Mucosa of rectum (tissue), 2 donors: ENCODE measurements around the gene FSTL3.

Source experiments
- H3K27ac ChIP-seq, 2 donors: one replicate each; pipeline ENCODE4 v1.7.0; 2013; ENCODE audit warnings: inconsistent platforms in 2 of 2, low read depth in 2 of 2, low read length in 2 of 2
- H3K27me3 ChIP-seq, 2 donors: one replicate each; pipeline ENCODE4 v1.7.0; 2013; ENCODE audit warnings: low read length in 2 of 2; ENCODE audit not compliant: control insufficient read depth in 2 of 2, insufficient read depth in 2 of 2
- H3K36me3 ChIP-seq, 2 donors: one replicate each; pipeline ENCODE4 v1.7.0; 2013; ENCODE audit warnings: low read length in 2 of 2; ENCODE audit not compliant: control insufficient read depth in 2 of 2, insufficient read depth in 2 of 2
- H3K4me1 ChIP-seq, 2 donors: one replicate each; pipeline ENCODE4 v1.7.0; 2013; ENCODE audit warnings: low read length in 2 of 2, mild to moderate bottlenecking in 1 of 2; ENCODE audit not compliant: control insufficient read depth in 2 of 2, insufficient read depth in 2 of 2
- H3K4me3 ChIP-seq, 2 donors: one replicate each; pipeline ENCODE4 v1.7.0; 2013; ENCODE audit warnings: low read length in 2 of 2
- H3K9ac ChIP-seq, 2 donors: one replicate each; pipeline ENCODE4 v1.7.0; 2013; ENCODE audit warnings: low read length in 2 of 2, low read depth in 1 of 2, mild to moderate bottlenecking in 1 of 2
- H3K9me3 ChIP-seq, 2 donors: one replicate each; pipeline ENCODE4 v1.7.0; 2013; ENCODE audit warnings: low read length in 2 of 2; ENCODE audit not compliant: control insufficient read depth in 2 of 2
- donor health status: healthy.
- donor health status: Normal muscosa, but diverticular disease.

FSTL3 gene

DNA sequence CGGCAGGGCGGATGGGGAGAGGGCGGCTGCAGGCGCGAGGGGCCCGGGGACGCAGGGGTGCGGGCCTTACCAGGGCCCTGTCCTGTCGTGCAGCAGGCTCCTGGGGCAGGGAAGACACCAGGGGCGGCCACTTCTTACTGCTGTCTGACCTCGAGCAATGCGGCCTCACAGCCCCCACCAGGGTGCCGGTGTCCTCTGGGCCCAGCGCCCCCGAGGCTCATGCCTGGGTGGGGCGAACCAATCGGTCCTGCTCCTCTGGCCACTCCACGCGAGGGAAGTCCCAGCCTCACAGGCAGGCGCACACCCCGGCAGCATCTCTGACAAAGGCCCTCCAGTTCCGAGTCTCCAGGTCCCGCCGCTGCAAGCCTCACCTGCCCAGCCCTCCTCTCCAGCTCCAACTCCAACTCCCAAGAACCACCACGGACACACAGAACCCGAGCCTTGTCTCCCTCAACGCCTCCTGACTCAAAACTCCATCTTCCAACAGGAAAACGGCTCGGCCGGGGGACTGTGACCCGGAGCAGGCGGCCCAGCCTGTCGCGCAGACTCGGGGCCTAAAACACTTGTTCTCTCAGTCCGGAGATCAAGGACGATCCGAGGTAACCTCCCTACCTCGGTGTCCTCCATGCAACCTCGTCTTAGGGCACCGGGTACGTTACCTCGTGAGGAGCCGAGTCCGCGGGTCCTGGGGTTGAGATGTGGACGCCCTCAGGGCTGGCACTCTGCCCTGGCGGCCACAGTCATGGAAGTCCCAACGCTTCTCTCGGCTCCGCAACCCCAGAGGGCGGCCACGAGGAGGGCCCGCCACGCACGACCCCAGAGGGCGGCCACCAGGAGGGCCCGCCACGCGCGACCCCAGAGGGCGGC is 30.0 kb upstream of the FSTL3 start:
- peaks cover 19 to 20% of the 10 kb centered on the region in 2 donors for H3K36me3 ChIP-seq
- no peaks in the 10 kb centered on the region for H3K27me3 ChIP-seq

GRCh38 chr19:646779-647565 is 29.2 kb upstream of the FSTL3 start:
- Histone ChIP-seq H3K9ac (no peak overlapping the region), H3K27me3 (no peaks in the 10 kb centered on the region)

More for the DNA sequence above, 30.0 kb upstream of the FSTL3 start:
- Histone ChIP-seq H3K9me3 (no peaks in the 10 kb centered on the region), H3K4me3 (no peak overlapping the region), H3K4me1 (no peaks in the 10 kb centered on the region), H3K9ac (no peak overlapping the region), H3K27ac (no peak overlapping the region)

DNA sequence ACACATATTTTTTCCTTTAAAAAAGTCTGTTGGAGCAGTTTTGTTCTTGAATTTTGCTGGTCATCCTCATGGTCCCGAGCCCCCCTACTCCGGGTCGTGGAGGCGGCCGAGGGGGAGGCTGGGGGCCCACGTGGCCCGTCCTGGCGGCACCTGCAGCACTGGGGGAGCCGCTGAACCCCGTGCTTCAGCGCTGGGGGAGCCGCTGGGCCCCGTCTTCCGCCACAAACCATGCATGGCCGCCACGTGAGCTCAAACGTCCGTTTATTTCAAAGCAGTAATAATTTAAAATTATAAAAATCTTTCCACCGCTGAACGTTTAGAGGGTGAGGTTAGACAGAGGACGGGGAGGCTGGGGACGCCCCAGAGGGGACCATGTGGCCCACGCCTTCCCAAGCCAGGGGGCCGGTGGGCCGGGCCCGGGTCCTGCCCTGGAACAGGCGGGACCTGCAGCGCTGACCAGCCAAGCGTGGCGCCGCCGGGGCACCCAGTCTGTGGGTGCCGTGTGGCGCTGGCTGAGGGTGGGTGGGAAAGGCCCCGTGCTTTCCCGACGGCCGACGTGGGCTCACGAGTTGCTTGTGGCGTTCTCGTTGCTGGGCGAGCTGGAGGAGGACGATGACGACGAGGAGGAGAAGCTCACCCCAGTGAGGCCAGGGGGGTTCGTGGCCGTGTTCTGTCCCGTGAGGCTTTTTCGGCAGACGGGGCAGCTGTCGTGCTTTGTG is 28.5 kb upstream of the FSTL3 start:
- H3K4me3 ChIP-seq, result no peak overlapping the region
- H3K36me3 ChIP-seq, result peaks cover 28 to 30% of the 10 kb centered on the region in 2 donors
- no peak overlapping the region for H3K27ac ChIP-seq
- no peaks in the 10 kb centered on the region for H3K27me3 ChIP-seq
- no peak overlapping the region for H3K9ac ChIP-seq
- H3K9me3 ChIP-seq, result no peaks in the 10 kb centered on the region
- H3K4me1 ChIP-seq, result no peaks in the 10 kb centered on the region

More at GRCh38 chr19:646779-647565, 29.2 kb upstream of the FSTL3 start:
- H3K4me1 ChIP-seq, result no peaks in the 10 kb centered on the region
- H3K36me3 ChIP-seq, result peaks cover 24 to 25% of the 10 kb centered on the region in 2 donors
- H3K9me3 ChIP-seq, result no peaks in the 10 kb centered on the region
- H3K27ac ChIP-seq, result no peak overlapping the region
- H3K4me3 ChIP-seq, result no peak overlapping the region

- H3K27me3 ChIP-seq, result no peaks in the 10 kb centered on the region
- H3K4me1 ChIP-seq, result no peaks in the 10 kb centered on the region
- H3K27ac ChIP-seq, result no peak overlapping the region
- no peak overlapping the region for H3K4me3 ChIP-seq
- H3K9me3 ChIP-seq, result no peaks in the 10 kb centered on the region
- peaks cover 30 to 31% of the 10 kb centered on the region in 2 donors for H3K36me3 ChIP-seq
- no peak overlapping the region for H3K9ac ChIP-seq
These were observed 27.9 kb upstream of the FSTL3 start for GRCh38 chr19:648305-648704.

GRCh38 chr19:648904-649801 is 27.0 kb upstream of the FSTL3 start:
- Histone ChIP-seq H3K36me3 (peaks cover 36% of the 10 kb centered on the region in 2 donors), H3K4me1 (no peaks in the 10 kb centered on the region), H3K27me3 (no peaks in the 10 kb centered on the region), H3K4me3 (no peak overlapping the region), H3K9me3 (no peaks in the 10 kb centered on the region), H3K27ac (no peak overlapping the region), H3K9ac (no peak overlapping the region)

GRCh38 chr19:650121-650520 is 26.1 kb upstream of the FSTL3 start:
- Histone ChIP-seq H3K27me3 (no peaks in the 10 kb centered on the region), H3K36me3 (peaks cover 36% of the 10 kb centered on the region in 2 donors), H3K9ac (no peak overlapping the region), H3K9me3 (no peaks in the 10 kb centered on the region), H3K27ac (no peak overlapping the region), H3K4me3 (no peak overlapping the region), H3K4me1 (no peaks in the 10 kb centered on the region)

DNA sequence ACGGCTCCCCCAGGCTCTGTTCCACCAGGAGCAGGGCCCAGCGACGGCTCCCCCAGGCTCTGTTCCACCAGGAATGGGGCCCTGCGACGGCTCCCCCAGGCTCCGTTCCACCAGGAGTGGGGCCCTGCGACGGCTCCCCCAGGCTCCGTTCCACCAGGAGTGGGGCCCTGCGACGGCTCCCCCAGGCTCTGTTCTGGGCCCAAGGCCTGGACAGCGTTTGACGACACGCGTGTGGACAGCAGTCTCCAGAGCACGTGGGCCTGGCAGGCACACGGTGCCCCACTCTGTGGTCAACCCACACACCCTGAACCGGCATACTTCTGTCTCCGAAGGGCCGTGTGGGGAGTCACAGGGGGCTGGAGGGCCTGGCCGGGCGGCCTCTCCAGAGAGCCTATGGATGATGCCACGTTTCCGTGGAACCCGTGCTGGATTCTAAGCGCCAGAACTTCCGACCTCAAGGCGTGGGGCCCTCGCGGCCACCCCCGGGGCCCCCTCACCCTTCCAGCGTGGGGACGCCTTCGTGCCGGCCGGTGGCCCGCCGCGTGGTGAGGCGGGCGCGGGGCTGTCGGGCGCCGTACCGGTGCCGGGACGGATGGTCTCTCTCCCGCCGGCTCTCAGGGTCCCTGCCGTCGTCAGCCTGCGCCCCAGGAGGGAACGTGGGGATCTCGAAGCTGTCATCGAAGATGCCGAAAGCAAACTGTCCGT is 24.9 kb upstream of the FSTL3 start:
- no peak overlapping the region for H3K4me3 ChIP-seq
- peaks cover 33 to 35% of the 10 kb centered on the region in 2 donors for H3K36me3 ChIP-seq
- no peaks in the 10 kb centered on the region for H3K27me3 ChIP-seq
- H3K9me3 ChIP-seq, result no peaks in the 10 kb centered on the region
- H3K27ac ChIP-seq, result no peak overlapping the region
- H3K9ac ChIP-seq, result no peak overlapping the region
- H3K4me1 ChIP-seq, result no peaks in the 10 kb centered on the region

- Histone ChIP-seq H3K9ac (no peak overlapping the region), H3K4me3 (no peak overlapping the region), H3K9me3 (no peaks in the 10 kb centered on the region), H3K27ac (no peak overlapping the region), H3K36me3 (peaks cover 30 to 33% of the 10 kb centered on the region in 2 donors), H3K27me3 (no peaks in the 10 kb centered on the region), H3K4me1 (peaks cover 0 to 2% of the 10 kb centered on the region in 2 donors)
These were observed 24.2 kb upstream of the FSTL3 start for GRCh38 chr19:651991-652390.
